KMS-11 (cell line): ENCODE measurements around the gene EEF1AKMT3.

ENCODE experiments used
- H2AFZ ChIP-seq: fragments of 200-600 bp; sonication (generic); 2 replicates; pipeline ENCODE4 v1.6.1; 2016; ENCODE audit warnings: antibody characterized with exemption, mixed run types, low read depth
- H3K27ac ChIP-seq: fragments of 200-600 bp; sonication (generic); 2 replicates; pipeline ENCODE4 v1.6.1; 2016; ENCODE audit warnings: mild to moderate bottlenecking, mixed run types
- H3K27me3 ChIP-seq: fragments of 200-600 bp; sonication (generic); 2 replicates; pipeline ENCODE4 v1.6.1; 2017; ENCODE audit warnings: mild to moderate bottlenecking, low read depth, mixed run types, moderate library complexity; ENCODE audit not compliant: insufficient read depth
- H3K36me3 ChIP-seq: fragments of 200-600 bp; sonication (generic); 2 replicates; pipeline ENCODE4 v1.6.1; 2017; ENCODE audit warnings: mild to moderate bottlenecking, mixed run types; ENCODE audit not compliant: insufficient read depth
- H3K4me1 ChIP-seq: fragments of 200-600 bp; sonication (generic); 2 replicates; pipeline ENCODE4 v1.6.1; 2016; ENCODE audit warnings: mild to moderate bottlenecking, low read depth, mixed run types; ENCODE audit not compliant: poor library complexity, severe bottlenecking
- H3K4me2 ChIP-seq: fragments of 200-600 bp; sonication (generic); 2 replicates; pipeline ENCODE4 v1.7.0; 2016; ENCODE audit warnings: mild to moderate bottlenecking, mixed run types
- H3K4me3 ChIP-seq: fragments of 200-600 bp; sonication (generic); IDR thresholded peaks from 2 replicates; pipeline ENCODE4 v1.6.1; 2017; ENCODE audit warnings: low read depth, low read length, mixed read lengths; ENCODE audit not compliant: insufficient read depth
- H3K79me2 ChIP-seq: fragments of 200-600 bp; sonication (generic); 2 replicates; pipeline ENCODE4 v1.6.1; 2016; ENCODE audit warnings: low read depth, mixed run types; ENCODE audit not compliant: insufficient read depth
- H3K9ac ChIP-seq: fragments of 200-600 bp; sonication (generic); 2 replicates; pipeline ENCODE4 v1.6.1; 2016; ENCODE audit warnings: mild to moderate bottlenecking, mixed run types
- H4K20me1 ChIP-seq: fragments of 200-600 bp; sonication (generic); 2 replicates; pipeline ENCODE4 v1.6.1; 2016; ENCODE audit warnings: mild to moderate bottlenecking, mixed run types; ENCODE audit not compliant: insufficient read depth
- CTCF ChIP-seq: fragments of 200-600 bp; sonication (generic); conservative IDR thresholded peaks from 2 replicates; pipeline ENCODE4 v1.6.1; 2017; ENCODE audit warnings: low read depth, mild to moderate bottlenecking, antibody characterized with exemption, low read length, moderate library complexity, mixed read lengths

The EEF1AKMT3 gene

GRCh38 chr12:57767305-57767698, 5.1 kb upstream of the EEF1AKMT3 start:
- no peak overlapping the region for H3K9ac ChIP-seq
- H3K79me2 ChIP-seq: peaks cover 9% of the 10 kb centered on the region; the same call in 1 of the 2 replicates
- H3K27ac ChIP-seq: no peak overlapping the region
- peaks cover 18% of the 10 kb centered on the region for H3K27me3 ChIP-seq
- TF ChIP-seq CTCF: no peak
- H2AFZ ChIP-seq: no peak overlapping the region
- no peaks in the 10 kb centered on the region for H4K20me1 ChIP-seq
- no peak overlapping the region for H3K4me2 ChIP-seq
- peaks cover 18% of the 10 kb centered on the region for H3K4me1 ChIP-seq
- H3K4me3 ChIP-seq: no peak overlapping the region
- H3K36me3 ChIP-seq: no peaks in the 10 kb centered on the region; the same call in 1 of the 2 replicates

GRCh38 chr12:57767876-57768275, 4.5 kb upstream of the EEF1AKMT3 start:
- no peak overlapping the region for H2AFZ ChIP-seq

DNA sequence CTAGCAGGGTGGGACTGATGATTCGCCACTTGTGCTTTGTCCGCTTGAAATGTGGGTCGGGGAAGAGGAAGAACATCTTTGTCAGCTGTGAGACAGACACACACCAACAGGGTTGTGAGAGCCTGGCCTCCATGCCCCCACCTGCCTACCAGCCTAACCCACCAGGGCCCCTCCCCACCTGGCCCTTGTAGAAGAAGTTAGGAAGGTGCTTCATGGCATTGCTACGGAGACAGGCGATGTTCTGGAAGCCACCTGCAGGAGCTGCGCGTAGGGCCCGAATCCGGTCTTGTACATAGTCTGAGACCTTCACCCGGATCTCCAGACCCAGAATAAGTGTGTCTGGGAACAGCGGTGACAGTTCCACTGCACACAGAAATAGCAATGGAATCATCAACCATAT, 2.8 kb upstream of the EEF1AKMT3 start:
- Histone ChIP-seq H2AFZ (no peak overlapping the region), H3K4me1 (peaks cover 29% of the 10 kb centered on the region), H3K79me2 (peaks cover 16% of the 10 kb centered on the region; the same call in 1 of the 2 replicates), H3K36me3 (no peaks in the 10 kb centered on the region; the same call in 1 of the 2 replicates), H3K27ac (no peak overlapping the region), H4K20me1 (no peaks in the 10 kb centered on the region), H3K4me2 (no peak overlapping the region), H3K27me3 (peaks cover 13% of the 10 kb centered on the region), H3K9ac (no peak overlapping the region), H3K4me3 (no peak overlapping the region)
- TF ChIP-seq CTCF: no peak

More at GRCh38 chr12:57767876-57768275, 4.5 kb upstream of the EEF1AKMT3 start:
- Histone ChIP-seq H3K27me3 (peaks cover 18% of the 10 kb centered on the region), H3K9ac (no peak overlapping the region), H3K4me3 (no peak overlapping the region), H3K27ac (no peak overlapping the region), H4K20me1 (no peaks in the 10 kb centered on the region), H3K36me3 (no peaks in the 10 kb centered on the region; the same call in 1 of the 2 replicates), H3K4me2 (no peak overlapping the region), H3K4me1 (peaks cover 18% of the 10 kb centered on the region), H3K79me2 (peaks cover 9% of the 10 kb centered on the region; the same call in 1 of the 2 replicates)
- no peak for TF ChIP-seq CTCF

- Histone ChIP-seq H3K27me3 (peaks cover 1% of the 10 kb centered on the region), H3K79me2 (peaks cover 16% of the 10 kb centered on the region; the same call in 1 of the 2 replicates), H3K4me3 (no peak overlapping the region), H2AFZ (no peak overlapping the region), H3K9ac (peak overlapping the region; percentile 98; the same call in 1 of the 2 replicates), H3K4me1 (peaks cover 23% of the 10 kb centered on the region), H3K27ac (peak overlapping the region; percentile 93; the same call in 1 of the 2 replicates), H3K36me3 (no peaks in the 10 kb centered on the region; the same call in 1 of the 2 replicates), H4K20me1 (no peaks in the 10 kb centered on the region), H3K4me2 (peak overlapping the region; percentile 97)
- TF ChIP-seq CTCF: no peak
These were observed 1.7 kb upstream of the EEF1AKMT3 start for GRCh38 chr12:57770734-57771133.
